AG04449 (cell line): ENCODE results near the gene EBF4.
A peak's percentile ranks its signal among the peaks of the same experiment; 100 is the strongest.

Source experiments
- CTCF ChIA-PET: fragments of 350-600 bp; formaldehyde crosslinking; extraction: SDS; loops from one replicate; lab custom pipeline; 2021; ENCODE audit warnings: antibody characterized with exemption; lab: Yijun Ruan, JAX
- POLR2A ChIA-PET: fragments of 400-600, 350-600 bp; formaldehyde crosslinking; extraction: SDS; loops from one replicate; lab custom pipeline; 2020; ENCODE audit warnings: antibody characterized with exemption, inconsistent platforms; lab: Yijun Ruan, JAX
- DNase-seq: peaks from one replicate; pipeline ENCODE4 v3.0.0-alpha.2; 2010; ENCODE audit warnings: low read depth, low spot score
- H3K4me3 ChIP-seq: 2 replicates; pipeline ENCODE4 v1.5.1; 2011; ENCODE audit warnings: low read depth, mild to moderate bottlenecking, control low read depth, low read length
- TF ChIP-seq, protein P1 (sequence below): IDR thresholded peaks from one replicate; pipeline ENCODE4 v1.5.1; 2011; ENCODE audit warnings: mild to moderate bottlenecking, moderate library complexity, low read length, control low read depth, inconsistent platforms; ENCODE audit not compliant: insufficient read depth; ENCODE audit errors: missing control alignments

Gene EBF4

DNA sequence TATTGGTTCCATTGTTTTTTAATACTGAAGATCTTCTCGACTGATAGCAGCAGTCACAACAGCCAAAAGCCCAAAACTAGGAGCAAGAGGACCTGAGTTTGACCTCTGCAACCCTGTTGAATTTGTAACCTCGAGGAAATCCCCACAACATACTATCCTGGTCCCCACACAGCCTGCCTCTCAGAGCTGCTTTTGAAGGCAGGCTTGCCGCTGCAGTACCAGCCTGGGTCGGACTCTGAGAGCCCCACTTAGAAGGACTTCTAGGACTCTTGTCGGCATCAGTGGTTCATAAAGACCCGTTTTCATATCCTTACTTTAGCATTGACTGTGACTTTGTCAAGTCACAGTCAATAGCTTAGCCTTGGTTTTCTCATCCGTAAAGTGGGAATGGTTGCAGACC lies 49.3 kb downstream of the EBF4 start:
- CTCF ChIA-PET = interaction anchor here (0.7 to 6.3 kb wide), 14 partner anchors 8 to 134 kb away, joined by 3 to 77 read pairs (median 4); partner anchors contain the start of genes PCED1A and VPS16
- no peak overlapping the region for H3K4me3 ChIP-seq
- TF ChIP-seq, protein P1, sequence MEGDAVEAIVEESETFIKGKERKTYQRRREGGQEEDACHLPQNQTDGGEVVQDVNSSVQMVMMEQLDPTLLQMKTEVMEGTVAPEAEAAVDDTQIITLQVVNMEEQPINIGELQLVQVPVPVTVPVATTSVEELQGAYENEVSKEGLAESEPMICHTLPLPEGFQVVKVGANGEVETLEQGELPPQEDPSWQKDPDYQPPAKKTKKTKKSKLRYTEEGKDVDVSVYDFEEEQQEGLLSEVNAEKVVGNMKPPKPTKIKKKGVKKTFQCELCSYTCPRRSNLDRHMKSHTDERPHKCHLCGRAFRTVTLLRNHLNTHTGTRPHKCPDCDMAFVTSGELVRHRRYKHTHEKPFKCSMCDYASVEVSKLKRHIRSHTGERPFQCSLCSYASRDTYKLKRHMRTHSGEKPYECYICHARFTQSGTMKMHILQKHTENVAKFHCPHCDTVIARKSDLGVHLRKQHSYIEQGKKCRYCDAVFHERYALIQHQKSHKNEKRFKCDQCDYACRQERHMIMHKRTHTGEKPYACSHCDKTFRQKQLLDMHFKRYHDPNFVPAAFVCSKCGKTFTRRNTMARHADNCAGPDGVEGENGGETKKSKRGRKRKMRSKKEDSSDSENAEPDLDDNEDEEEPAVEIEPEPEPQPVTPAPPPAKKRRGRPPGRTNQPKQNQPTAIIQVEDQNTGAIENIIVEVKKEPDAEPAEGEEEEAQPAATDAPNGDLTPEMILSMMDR = no peak
- DNase-seq = no peak
- POLR2A ChIA-PET = no interaction called here

DNA sequence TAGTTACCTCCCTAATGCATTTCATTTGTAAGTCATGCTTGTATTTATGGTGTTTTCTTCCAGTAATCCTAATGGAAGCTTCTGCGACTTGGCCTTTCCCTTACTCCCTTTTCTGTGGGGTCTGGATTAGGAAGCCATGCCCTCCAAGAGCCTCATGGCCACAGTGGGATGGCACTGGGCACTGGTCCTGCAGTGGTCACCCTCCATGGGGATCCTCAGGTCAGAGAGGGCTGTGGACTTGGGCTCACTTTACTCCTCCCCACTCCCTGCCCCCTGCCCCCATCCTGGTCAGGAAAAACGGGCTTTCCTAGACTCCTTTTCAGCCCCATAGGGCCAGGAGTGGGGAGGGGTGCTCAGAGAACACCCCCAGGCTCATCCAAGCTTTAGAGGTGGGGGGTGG lies 49.9 kb downstream of the EBF4 start:
- no peak for DNase-seq
- ChIA-PET CTCF (interaction anchor here (1.0 to 6.3 kb wide), 11 partner anchors 8 to 110 kb away, joined by 3 to 77 read pairs (median 7); no protein-coding TSS in a partner anchor), POLR2A (no interaction called here)
- no peak overlapping the region for H3K4me3 ChIP-seq
- TF ChIP-seq, protein P1 = no peak

DNA sequence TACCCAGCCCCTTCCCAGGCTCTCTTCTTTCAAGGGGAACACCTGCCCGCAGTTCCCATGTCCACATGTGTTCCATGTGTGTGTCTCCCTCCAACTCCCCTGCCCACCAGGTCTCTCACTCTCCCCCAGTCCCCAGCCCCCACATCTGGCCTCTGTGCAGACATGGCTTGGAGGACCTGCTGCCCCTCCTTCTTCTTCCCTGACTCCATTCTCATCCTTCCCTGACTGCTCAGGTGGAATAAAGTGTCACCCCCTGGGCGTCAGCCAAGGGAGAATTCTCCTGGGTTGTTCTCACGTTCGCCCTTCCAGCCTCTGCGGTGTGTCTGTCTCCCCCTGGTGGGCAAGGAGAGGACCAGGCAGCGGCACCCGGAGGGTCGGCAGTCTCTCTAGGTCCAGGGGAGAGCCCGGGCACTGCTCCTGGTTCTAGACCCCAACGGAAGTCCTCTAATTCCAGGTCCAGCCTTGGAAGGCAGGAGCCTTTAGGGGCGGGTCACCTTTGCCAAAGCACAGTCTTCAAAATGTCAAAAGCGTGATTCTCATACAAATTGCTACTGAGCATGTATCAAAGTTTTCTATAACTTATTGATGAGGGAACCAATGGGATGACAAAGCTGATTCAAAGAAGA lies 50.5 kb downstream of the EBF4 start:
- ChIA-PET CTCF (interaction anchor here (0.7 to 6.3 kb wide), 26 partner anchors 8 to 258 kb away, joined by 3 to 77 read pairs (median 6); partner anchors contain the start of genes EBF4, PCED1A and VPS16), POLR2A (no interaction called here)
- H3K4me3 ChIP-seq = no peak overlapping the region
- TF ChIP-seq, protein P1 = peak; percentile 92
- no peak for DNase-seq

DNA sequence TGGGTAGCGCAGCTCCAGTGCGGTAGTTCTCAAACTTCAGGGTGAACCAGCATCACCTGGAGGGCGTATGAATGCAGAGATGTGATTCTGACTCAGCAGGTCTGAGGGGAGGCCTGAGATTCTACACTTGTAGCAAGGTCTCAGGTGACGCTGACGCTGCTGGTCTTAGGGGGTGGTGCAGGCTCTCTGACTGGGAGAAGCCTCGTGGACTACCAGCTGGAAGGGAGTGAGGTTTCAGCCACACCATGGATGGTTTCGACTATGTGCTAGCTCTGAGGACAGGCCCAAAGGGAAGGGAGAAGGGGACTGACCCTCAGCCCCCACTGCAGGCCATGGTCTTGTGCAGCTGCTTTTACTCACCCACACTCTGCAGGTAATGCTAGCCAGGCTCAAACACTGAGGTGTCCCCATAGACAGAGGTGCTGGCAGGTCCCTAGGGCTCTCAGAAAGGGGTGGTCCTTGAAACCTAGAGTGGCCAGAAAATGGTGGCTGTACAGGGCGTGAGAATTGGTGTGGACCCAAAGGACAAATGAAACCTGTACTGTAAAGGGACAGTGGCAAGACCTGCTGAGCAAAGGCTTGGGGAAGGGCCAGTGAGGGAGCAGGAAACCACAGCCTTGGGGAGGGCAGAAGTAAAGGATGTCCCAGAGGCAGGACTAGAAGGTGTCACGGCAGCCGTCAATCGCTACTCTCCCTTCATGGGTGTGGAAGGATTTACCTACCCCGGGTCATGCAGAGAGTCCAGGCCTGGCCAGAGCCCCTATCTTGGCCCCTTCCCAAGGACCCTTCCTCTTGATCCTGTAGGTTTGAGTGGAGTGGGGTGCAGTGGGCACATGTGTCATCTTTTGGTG lies 52.7 kb downstream of the EBF4 start:
- ChIA-PET POLR2A (no interaction called here), CTCF (interaction anchor here (0.9 to 6.3 kb wide), 9 partner anchors 9 to 135 kb away, joined by 3 to 77 read pairs (median 5); no protein-coding TSS in a partner anchor)
- H3K4me3 ChIP-seq = no peak overlapping the region
- no peak for DNase-seq
- TF ChIP-seq, protein P1 = no peak

DNA sequence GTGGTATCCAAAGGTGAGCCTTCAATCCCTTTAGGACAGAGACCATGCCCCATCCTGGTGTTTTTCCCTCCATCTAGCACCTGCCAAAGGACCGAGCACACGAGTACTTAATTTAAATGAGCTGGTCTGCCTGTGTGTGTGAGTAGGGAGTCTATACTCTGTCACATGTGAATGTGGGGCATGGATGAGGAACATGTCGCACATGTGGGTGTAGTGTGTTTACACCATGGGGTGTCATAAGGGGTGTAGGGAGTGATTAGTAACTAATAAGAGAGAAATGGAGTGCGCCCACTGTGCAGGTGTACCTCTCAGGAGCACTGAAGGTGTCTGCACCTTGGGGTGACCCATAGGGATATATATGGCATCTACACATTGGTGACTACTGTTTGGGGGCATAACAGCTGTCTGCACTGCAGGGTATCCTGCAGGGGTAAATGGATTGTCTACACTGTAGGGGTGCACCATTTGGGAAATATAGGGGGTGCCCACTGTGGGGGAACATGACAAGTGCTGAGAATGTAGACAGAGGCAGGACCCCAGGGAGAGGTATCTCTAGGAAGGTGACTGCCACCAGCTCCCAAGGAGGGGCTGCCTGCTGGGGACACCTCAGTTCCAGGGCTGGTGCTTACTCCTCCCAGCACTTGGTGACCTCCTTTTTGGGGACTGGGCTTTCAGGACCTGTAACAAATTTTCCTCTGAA lies 53.5 kb downstream of the EBF4 start:
- no peak overlapping the region for H3K4me3 ChIP-seq
- ChIA-PET CTCF (no interaction called here), POLR2A (no interaction called here)
- TF ChIP-seq, protein P1 = no peak
- no peak for DNase-seq
